Osteocyte (in vitro differentiated cells): ENCODE measurements around the gene TNS3. TPM values are rescaled to one million over a fixed set of nuclear protein-coding genes. Genes with fewer than 3 reads are reported as not detected.

Source experiments
- DNase-seq: peaks from one replicate; pipeline ENCODE4 v3.0.0; 2021; ENCODE audit warnings: mixed read lengths; ENCODE audit not compliant: unreplicated experiment; ENCODE audit errors: extremely low spot score
- H3K27ac Mint-ChIP-seq: one replicate; pipeline ENCODE4 v1.8.0; 2021; ENCODE audit warnings: mild to moderate bottlenecking, mixed read lengths; ENCODE audit not compliant: unreplicated experiment
- H3K27me3 Mint-ChIP-seq: one replicate; pipeline ENCODE4 v1.8.0; 2021; ENCODE audit warnings: mixed read lengths; ENCODE audit not compliant: unreplicated experiment
- H3K36me3 Mint-ChIP-seq: one replicate; pipeline ENCODE4 v1.8.0; 2021; ENCODE audit warnings: mixed read lengths; ENCODE audit not compliant: unreplicated experiment
- H3K4me1 Mint-ChIP-seq: one replicate; pipeline ENCODE4 v1.8.0; 2021; ENCODE audit warnings: mixed read lengths; ENCODE audit not compliant: unreplicated experiment
- H3K4me3 Mint-ChIP-seq: one replicate; pipeline ENCODE4 v1.8.0; 2021; ENCODE audit warnings: mild to moderate bottlenecking, moderate library complexity, mixed read lengths; ENCODE audit not compliant: unreplicated experiment
- H3K9me3 Mint-ChIP-seq: one replicate; pipeline ENCODE4 v1.8.0; 2021; ENCODE audit warnings: mixed read lengths; ENCODE audit not compliant: unreplicated experiment
- total RNA-seq: library from RNA; stranded (reverse); gene quantifications from 2 replicates; pipeline ENCODE4 v1.2.1, GENCODE V29; 2021
- TF ChIP-seq, protein P1 (sequence below): fragments of 200-600 bp; sonication (generic); IDR thresholded peaks from 2 replicates; pipeline ENCODE4 v1.5.0; 2021; ENCODE audit warnings: antibody characterized with exemption, mild to moderate bottlenecking, moderate library complexity

Gene TNS3
- total RNA-seq, 1 donor from 2014 or later, result 93.8 TPM

DNA sequence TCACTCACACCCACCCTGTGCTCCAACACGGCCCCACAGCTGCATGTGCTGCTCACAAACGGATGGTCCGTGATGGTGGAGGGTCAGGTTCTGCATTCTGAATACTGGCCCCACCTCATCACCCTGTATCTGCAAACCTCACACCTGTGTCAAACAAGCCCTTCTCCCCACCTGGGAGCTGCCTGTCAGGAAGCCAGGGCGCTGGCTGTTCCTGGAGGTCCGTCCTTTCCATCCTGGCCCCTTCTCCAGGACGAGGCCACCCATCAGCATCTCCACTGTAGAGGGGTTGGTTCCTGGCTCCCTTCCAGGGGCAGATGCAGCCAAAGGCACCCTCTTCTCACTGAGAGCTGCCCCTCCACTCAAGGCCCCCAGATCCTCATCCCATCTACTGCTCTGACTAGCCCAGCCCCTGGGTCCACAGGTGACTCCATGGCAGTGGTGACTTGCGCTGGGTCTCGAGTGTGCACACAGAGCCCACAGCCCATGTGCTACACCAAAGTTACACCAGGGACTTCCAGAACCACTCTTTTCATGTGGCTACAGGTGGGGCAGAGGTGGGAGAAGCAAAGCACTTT lies 229.4 kb downstream of the TNS3 start:
- TF ChIP-seq, protein P1, sequence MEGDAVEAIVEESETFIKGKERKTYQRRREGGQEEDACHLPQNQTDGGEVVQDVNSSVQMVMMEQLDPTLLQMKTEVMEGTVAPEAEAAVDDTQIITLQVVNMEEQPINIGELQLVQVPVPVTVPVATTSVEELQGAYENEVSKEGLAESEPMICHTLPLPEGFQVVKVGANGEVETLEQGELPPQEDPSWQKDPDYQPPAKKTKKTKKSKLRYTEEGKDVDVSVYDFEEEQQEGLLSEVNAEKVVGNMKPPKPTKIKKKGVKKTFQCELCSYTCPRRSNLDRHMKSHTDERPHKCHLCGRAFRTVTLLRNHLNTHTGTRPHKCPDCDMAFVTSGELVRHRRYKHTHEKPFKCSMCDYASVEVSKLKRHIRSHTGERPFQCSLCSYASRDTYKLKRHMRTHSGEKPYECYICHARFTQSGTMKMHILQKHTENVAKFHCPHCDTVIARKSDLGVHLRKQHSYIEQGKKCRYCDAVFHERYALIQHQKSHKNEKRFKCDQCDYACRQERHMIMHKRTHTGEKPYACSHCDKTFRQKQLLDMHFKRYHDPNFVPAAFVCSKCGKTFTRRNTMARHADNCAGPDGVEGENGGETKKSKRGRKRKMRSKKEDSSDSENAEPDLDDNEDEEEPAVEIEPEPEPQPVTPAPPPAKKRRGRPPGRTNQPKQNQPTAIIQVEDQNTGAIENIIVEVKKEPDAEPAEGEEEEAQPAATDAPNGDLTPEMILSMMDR, result no peak

DNA sequence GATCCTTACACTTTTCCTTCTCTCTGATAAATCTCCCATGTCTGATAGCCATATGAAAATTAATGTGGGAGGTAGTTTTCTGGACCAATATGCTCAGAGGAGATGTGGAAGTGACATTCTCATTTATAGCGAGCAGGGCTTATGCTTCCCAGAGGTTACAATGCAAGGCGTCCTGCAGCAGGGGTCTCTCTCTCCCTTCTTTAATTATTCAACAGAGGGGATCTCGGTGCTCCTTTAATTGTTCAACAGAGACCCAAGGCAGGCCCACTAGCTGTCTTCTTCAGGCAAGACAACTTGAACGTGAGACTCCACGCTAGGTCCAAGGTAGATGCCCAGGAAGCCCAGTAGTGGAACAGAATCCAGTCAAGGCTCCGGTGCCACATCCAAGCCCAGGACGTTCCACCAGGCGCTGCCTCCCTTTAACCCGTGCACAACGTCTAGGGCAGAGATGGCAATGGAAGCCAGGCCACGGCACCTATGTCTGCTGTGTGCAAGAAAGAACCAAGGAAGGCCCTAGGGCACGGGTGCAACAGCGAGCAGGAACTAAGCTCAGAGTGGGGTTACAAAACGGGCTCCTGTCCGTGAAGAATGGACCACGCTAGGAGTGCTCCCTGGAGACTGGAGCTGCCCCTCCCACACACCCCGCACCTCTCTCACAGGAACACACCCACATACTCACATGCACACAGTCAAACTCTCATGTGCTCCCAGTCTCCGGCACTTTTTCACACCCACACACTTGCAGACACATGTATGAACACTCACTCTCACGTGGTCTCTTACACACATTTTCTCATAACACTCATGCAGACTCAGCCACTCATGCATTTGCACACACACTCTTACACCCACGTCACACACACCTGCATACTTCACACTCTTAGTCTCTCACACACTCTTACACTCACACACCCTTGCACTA lies 230.4 kb downstream of the TNS3 start:
- peaks cover 14% of the 10 kb centered on the region for H3K4me1 Mint-ChIP-seq
- H3K9me3 Mint-ChIP-seq, result no peaks in the 10 kb centered on the region
- H3K27me3 Mint-ChIP-seq, result no peaks in the 10 kb centered on the region
- TF ChIP-seq, protein P1, result peak; percentile 7
- no peak for DNase-seq
- no peaks in the 10 kb centered on the region for H3K36me3 Mint-ChIP-seq
- no peak overlapping the region for H3K4me3 Mint-ChIP-seq
- no peak overlapping the region for H3K27ac Mint-ChIP-seq

More for the DNA sequence above, 229.4 kb downstream of the TNS3 start:
- peaks cover 14% of the 10 kb centered on the region for H3K4me1 Mint-ChIP-seq
- no peaks in the 10 kb centered on the region for H3K9me3 Mint-ChIP-seq
- H3K36me3 Mint-ChIP-seq, result no peaks in the 10 kb centered on the region
- no peak for DNase-seq
- no peak overlapping the region for H3K4me3 Mint-ChIP-seq
- H3K27me3 Mint-ChIP-seq, result no peaks in the 10 kb centered on the region
- no peak overlapping the region for H3K27ac Mint-ChIP-seq

DNA sequence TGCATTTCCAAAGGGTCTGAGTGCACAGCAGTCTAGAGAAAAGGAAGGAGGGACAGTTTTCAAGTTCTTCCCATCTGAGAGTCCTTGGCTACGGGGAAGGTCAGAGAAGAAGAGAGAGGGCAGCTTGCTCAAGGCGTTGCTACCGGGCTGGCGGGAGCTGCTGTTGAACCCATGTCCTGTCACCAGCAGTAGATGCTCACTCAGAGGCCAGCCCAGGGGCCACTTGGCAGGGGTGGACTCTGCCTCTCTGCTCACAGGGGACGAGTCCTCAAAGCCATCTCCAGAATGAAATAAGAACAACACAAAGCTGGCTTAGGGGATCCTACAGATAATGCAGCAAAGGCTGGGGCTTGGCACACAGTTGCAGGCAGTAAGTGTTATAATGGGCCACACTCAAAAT lies 231.5 kb downstream of the TNS3 start:
- Mint-ChIP-seq H3K4me1 (peaks cover 14% of the 10 kb centered on the region), H3K4me3 (no peak overlapping the region), H3K9me3 (no peaks in the 10 kb centered on the region), H3K27ac (peak overlapping the region; percentile 42), H3K27me3 (no peaks in the 10 kb centered on the region), H3K36me3 (peaks cover 2% of the 10 kb centered on the region)
- TF ChIP-seq, protein P1, result no peak
- DNase-seq, result no peak

DNA sequence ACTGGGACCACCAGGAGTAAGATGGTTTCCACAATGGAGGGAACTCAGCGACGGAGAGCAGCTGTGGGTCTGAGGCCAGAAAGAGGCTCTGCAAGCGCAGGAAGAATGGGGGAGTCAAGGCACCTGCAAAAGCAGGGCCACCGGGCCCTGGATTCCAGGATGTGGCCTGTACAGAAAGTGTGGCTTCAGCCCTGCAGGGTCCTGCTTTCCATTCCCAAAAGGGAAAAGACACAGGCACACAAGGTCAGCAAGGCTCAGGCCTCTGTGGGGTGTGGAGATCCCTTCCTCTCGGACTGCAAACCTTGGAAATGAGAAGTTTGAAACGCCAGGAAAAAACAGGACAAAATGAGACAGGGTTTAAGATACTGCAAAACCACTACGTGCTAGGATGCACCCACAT lies 232.5 kb downstream of the TNS3 start:
- Mint-ChIP-seq H3K36me3 (peaks cover 6% of the 10 kb centered on the region), H3K27ac (no peak overlapping the region), H3K4me1 (peaks cover 14% of the 10 kb centered on the region), H3K9me3 (no peaks in the 10 kb centered on the region), H3K27me3 (no peaks in the 10 kb centered on the region), H3K4me3 (no peak overlapping the region)
- no peak for DNase-seq
- TF ChIP-seq, protein P1, result no peak

DNA sequence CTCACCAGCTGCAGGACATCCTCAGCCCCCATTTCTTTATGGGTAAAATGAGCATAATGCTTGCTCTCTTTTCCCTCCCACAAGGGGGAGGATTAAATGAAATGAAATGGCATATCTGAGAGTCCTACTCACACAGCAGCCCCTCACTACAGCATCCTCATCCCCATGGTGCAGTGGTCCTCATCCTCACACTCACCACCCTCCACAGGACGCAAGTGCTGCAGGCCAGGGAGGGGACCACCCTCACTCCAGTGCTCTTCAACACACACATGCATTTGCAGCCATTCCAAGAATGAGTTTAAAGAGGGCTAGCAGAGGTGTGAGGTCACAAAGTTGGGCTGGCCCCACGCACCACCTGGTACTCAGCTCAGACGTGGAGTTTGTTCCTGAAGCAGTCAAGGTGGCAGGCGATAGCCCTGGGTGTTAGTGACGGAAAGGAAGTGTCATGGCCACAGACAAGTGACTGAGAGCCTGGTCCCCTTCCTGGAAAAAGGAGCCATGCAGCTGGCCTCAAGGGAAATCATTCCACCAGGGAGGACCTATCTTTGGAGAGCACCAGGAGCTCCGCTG lies 234.0 kb downstream of the TNS3 start:
- no peak overlapping the region for H3K27ac Mint-ChIP-seq
- no peaks in the 10 kb centered on the region for H3K9me3 Mint-ChIP-seq
- peaks cover 15% of the 10 kb centered on the region for H3K36me3 Mint-ChIP-seq
- no peak for DNase-seq
- H3K4me3 Mint-ChIP-seq, result no peak overlapping the region
- TF ChIP-seq, protein P1, result no peak
- H3K4me1 Mint-ChIP-seq, result peaks cover 12% of the 10 kb centered on the region
- H3K27me3 Mint-ChIP-seq, result no peaks in the 10 kb centered on the region
